NCI-H1417 (cell line): ENCODE data around the gene GPR21.

Source experiments
- DNase-seq, 3 experiments: peaks; one replicate each; lab custom pipeline; 2025; lab: John Stamatoyannopoulos, UW

The GPR21 gene

DNA sequence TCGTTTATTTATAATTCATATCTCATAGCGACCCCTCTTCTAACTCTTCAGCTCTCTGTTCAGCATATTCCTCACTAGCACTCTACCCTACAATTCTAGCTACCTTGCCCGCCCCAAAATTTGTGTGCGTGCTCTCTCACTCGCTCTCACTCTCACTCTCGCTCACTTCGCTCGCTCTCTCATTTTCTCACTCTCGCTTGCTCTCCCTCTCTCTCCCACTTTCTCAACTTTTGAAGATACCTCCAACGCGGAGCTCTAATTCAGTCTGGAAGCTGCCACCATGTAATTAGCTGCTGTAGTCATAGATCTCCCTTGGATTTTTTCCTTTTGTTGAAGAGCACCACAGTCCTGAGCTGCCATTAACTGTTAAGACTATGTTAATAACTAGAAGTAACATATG lies 30.4 kb downstream of the GPR21 start:
- no peak for DNase-seq

DNA sequence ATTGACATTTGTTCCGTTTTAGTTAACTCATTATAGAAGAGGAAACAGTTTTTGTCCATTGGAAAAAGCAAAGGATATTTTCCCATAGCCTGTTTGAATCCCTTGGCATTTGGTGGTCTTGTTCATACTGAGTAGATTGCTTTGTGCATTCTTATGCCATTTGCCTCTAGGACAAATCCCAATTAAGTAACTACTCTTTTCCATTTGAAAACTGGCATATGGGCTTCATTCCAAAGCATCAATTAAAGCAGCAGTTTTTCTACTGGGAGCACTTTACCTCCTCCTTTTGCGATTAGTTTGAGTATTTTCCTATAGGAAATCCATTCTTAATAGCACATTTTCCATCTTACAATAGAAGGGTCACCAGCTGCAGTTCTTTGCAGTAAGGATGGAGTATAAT lies 31.2 kb downstream of the GPR21 start:
- no peak for DNase-seq

DNA sequence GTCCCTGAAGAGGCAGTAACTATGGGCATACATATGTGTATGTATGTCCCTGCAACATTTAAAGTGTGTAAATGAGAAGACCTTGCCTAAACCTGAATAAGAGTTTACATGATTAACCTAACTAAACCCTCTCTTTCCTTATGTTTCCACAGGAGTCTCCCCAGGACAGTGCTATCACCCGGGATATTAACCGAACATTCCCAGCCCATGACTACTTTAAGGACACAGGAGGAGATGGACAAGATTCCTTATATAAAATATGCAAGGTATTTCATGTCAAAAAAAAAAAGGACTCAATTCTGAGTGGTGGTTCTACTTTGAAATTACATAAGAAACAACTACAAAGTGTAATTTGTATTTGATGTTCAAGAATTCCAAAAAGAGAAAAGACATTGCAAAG lies 31.7 kb downstream of the GPR21 start:
- DNase-seq = no peak

DNA sequence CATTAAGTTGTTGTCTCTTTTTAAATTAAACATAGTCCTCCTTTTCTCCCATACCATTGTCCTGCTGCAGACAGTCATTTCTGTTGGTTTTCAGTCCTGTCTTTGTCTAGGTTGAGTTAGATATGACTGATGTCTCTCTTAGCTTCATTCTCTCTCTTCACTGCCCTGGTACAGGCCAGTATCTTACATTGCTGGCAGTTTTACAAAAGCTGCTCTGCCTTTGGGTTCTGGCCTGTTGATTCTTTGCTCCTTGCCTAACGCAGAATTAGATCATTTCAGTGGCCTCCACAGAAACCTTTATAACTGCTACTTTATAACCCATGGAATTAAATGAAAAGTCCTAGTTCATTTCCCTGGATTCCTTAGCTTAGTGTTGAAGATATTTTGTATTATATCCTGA lies 33.7 kb downstream of the GPR21 start:
- no peak for DNase-seq

DNA sequence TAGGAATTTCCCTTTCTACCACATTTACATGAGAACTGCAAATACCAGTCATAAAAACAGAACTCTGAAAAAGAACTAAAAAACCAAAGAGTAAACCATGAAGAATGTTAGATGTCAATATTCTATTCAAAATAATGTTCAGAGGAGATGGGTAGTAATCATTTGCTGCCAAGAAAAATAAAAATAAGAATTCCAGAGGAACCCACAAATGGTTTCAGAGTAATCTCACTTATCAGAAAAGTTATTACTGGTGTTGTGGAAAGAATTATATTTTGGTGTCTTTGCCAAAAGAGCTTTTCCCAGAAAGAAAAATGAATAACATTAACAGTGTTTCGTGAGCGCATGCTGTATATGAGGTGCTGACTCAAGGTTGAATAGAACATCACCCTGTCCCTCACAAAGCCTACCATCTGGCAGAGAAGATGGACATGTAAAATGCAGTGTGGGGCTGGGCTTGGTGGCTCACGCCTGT lies 35.6 kb downstream of the GPR21 start:
- no peak for DNase-seq

DNA sequence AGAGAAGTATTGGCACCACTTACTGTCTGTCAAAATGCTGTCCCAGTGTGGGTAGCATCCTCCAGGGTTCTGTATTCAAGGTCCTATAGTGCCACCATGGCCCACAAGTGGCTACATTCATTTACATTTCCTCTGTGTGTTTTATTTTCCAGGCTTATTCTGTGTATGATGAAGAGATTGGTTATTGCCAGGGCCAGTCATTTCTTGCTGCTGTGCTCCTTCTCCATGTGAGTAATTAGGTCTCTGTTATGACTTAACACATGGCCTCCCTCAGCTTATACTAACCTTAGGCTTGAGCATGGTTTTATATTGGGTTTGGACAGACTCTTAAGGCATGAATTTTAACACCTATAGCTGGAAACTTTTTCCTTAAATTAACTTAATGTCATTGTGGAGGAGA lies 36.7 kb downstream of the GPR21 start:
- DNase-seq = no peak

DNA sequence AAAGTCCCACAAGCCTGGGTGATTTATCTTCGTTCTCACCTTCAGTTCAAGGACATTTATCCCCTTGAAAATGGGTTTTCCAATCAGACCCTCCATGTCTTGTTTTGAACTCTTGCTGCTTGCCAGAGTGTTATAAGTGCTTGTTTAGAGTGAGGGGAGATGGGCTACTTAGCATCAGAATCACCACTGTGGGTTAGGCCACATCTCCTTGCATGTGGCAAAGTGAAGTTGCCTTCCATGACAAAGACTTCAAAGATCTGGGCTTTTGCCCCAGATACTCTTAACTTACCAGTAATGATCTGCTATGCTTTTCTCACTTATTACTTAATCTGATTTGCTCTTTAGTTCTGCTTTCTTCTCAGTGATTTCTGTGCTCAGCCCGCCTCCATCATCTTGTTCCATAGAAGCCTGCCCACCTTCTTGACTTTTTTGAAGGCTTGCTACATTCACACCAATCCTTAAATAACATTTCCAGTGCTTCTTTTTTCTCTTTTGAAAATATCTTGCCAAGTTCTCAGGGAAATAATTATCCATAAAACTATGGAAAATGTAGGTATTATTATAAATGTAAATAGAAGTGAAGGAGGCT lies 39.0 kb downstream of the GPR21 start:
- DNase-seq = no peak

DNA sequence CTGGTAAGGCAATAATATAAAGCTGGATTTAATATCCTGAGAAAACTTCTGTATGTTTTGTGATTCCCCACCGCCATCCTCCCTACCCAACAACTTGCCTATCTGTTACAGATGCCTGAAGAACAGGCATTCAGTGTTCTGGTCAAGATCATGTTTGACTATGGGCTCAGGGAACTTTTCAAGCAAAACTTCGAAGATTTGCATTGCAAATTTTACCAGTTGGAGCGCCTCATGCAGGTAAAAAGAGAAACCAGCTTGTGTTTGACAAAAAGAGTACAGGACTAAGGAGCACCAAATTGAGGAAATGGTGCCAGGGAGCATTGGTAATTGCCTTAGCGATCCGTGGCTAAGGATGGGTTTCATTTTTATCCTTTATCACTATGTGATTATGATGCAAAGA lies 40.0 kb downstream of the GPR21 start:
- DNase-seq = no peak

DNA sequence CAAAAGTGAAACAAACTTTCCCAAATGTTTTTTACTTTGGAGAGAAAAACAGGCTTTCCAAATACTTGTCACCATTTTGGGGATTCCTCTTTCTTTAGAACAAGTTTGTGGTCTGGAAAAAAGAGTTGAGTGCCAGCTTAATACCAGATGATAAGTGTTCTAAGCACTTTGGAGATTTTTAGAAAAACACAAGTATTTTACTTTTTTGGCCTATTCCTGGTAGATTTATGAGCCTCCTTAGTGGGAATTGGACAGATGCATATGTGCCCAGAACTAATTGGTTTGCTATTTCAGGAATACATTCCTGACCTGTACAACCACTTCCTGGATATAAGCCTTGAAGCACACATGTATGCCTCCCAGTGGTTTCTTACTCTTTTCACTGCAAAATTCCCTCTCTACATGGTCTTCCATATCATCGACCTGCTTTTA lies 40.5 kb downstream of the GPR21 start:
- no peak for DNase-seq

DNA sequence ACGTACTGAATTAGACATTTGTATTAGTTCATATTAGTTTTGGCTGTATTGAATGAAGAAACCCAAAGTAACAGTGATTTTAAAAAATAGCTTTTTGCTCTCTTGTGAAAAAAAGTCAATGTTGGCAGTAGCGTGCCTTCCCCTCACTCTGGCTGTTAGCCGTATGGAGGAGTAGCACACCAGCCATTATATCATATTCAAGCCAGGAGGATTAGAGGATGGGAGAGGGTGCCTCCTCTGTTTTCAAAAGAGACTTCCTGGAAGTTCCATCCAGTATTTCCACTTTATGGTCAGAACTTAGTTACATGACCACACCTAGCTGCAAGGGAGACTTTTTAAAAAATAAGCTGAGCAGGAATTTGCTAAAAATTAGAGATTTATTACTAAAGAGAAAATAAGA lies 41.2 kb downstream of the GPR21 start:
- DNase-seq = no peak

DNA sequence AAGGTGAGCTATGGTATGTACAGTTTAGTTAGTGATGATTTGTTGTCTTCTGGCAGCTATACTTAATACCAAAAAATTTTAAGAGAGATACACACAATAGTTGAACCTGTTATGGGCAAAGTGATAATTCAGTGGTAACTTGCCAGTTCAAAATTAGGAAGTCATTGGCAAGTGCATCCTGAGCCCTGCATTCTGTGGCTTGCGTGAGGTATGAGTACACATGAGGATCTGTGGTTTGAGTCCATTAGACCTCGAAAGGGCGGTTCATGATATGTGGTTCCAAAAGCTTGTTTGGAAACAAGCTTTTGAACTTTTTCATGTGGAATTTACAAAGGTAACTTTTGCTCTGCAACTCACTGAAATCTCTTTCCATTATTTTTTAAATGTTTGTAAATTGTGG lies 47.0 kb downstream of the GPR21 start:
- no peak for DNase-seq

DNA sequence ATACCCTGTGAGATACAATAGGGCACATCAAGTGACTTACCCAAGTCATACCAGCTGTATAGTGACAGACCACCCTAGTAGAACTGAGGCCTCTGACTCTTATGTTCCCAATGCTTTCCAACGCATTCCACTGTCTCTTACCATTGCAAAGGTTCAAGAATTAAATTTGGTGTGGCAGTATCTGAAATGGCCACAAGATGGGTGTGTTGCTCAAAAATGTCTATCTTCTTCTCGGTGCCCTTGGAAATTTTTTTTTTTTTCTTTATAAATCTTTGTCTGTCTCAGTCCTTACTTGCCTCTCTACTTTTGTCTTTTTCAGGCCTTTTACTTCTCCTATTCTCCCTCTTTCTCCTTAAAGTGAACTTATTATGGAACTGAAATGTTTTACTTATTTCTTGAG lies 48.4 kb downstream of the GPR21 start:
- DNase-seq = peak in 2 of 3 experiments; percentile 15 to 68

DNA sequence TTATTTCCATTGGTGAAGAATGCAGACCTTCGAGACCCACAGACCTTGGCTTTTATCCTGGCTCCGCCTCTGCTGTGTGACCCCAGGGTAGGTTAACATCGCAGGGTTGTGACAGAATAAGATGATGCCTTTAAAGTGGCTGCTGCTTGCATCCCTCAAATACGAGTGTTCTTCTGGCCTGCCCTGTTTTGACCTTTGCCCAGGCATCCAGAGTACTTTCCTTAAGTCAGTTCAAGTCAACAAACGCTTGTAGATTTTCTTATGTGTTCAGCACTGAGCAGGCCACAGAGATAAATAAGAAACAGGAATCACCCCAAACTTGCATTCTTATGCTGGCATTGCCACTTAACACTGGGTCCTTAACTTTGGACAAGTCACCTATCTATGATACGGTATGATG lies 50.2 kb downstream of the GPR21 start:
- DNase-seq = no peak

DNA sequence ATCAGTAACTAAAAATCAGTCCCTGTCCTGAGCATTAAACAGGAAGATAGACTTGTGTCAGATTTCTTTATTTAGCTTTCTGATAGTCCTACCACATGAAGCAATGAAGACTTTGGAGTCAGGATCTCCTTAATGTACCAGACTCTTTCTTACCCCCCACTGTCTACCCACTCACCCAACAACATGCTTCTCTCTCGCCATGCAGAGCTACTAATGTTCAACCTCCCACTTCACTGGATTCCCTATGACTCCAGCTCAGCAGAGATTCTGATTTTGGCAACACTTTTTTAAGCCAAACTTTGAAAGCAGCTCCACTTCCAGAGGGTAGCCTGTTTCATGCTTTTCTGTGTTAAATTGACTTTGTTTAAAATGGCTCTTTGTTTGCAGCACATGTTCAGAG lies 50.8 kb downstream of the GPR21 start:
- DNase-seq = no peak
